Measurements from ENCODE around the gene XPR1. TPM values are rescaled to one million over a fixed set of nuclear protein-coding genes. Genes with fewer than 3 reads are reported as not detected.

Gene XPR1
- total RNA-seq, 1 experiment from 2014 or later, result 16.8 TPM

GRCh38 chr1:180842491-180843275, 210.9 kb downstream of the XPR1 start:
- POLR2A ChIA-PET (ENCODE audit: unreplicated experiment), result no interaction called here
- Histone ChIP-seq H3K4me1 (replicated peaks; ENCODE audit: insufficient read depth) (no peaks in the 10 kb centered on the region), H3F3A (ENCODE audit: insufficient read depth, low read depth) (no peaks in the 10 kb centered on the region), H4K20me1 (ENCODE audit: insufficient read depth) (no peaks in the 10 kb centered on the region), H3K27me3 (ENCODE audit: insufficient read depth, low read depth) (no peaks in the 10 kb centered on the region), H2AFZ (no peak overlapping the region), H3K9me2 (ENCODE audit: insufficient read depth) (no peaks in the 10 kb centered on the region), H3K79me2 (ENCODE audit: low read depth) (no peaks in the 10 kb centered on the region), H3K36me3 (ENCODE audit: low read depth) (no peaks in the 10 kb centered on the region), H3K4me3 (no peak overlapping the region), H3K4me2 (no peak overlapping the region), H3K9me3 (ENCODE audit: insufficient read depth, low read depth) (no peaks in the 10 kb centered on the region), H3K27ac (no peak overlapping the region)
- no peak for DNase-seq
- no TSS peak for BruUV-seq (replicated peaks)
- CTCF ChIA-PET, result no interaction called here
- intact Hi-C loops (cut with micrococcal nuclease; ENCODE audit: unreplicated experiment), result no loop called here
- TF ChIP-seq EZH2 (IDR thresholded peaks at IDR 0.05; ENCODE audit: low read depth) (no peak), CTCF (conservative IDR thresholded peaks at IDR 0.05) (no peak)

GRCh38 chr1:180845352-180845751, 213.5 kb downstream of the XPR1 start:
- TF ChIP-seq EZH2 (IDR thresholded peaks at IDR 0.05; ENCODE audit: low read depth) (no peak), CTCF (conservative IDR thresholded peaks at IDR 0.05) (no peak)
- no peaks in the 10 kb centered on the region for H3F3A ChIP-seq (ENCODE audit: insufficient read depth, low read depth)
- H3K4me2 ChIP-seq, result no peak overlapping the region
- intact Hi-C loops (cut with micrococcal nuclease; ENCODE audit: unreplicated experiment), result no loop called here
- no peaks in the 10 kb centered on the region for H4K20me1 ChIP-seq (ENCODE audit: insufficient read depth)
- no peak overlapping the region for H2AFZ ChIP-seq
- ChIA-PET POLR2A (ENCODE audit: unreplicated experiment) (no interaction called here), CTCF (no interaction called here)
- no peaks in the 10 kb centered on the region for H3K9me2 ChIP-seq (ENCODE audit: insufficient read depth)
- H3K9me3 ChIP-seq (ENCODE audit: insufficient read depth, low read depth), result no peaks in the 10 kb centered on the region
- no peaks in the 10 kb centered on the region for H3K4me1 ChIP-seq (replicated peaks; ENCODE audit: insufficient read depth)
- DNase-seq, result no peak
- H3K27ac ChIP-seq, result no peak overlapping the region
- H3K36me3 ChIP-seq (ENCODE audit: low read depth), result no peaks in the 10 kb centered on the region
- H3K79me2 ChIP-seq (ENCODE audit: low read depth), result no peaks in the 10 kb centered on the region
- no peak overlapping the region for H3K4me3 ChIP-seq
- no peaks in the 10 kb centered on the region for H3K27me3 ChIP-seq (ENCODE audit: insufficient read depth, low read depth)
- BruUV-seq (replicated peaks), result no TSS peak

- CTCF ChIA-PET, result no interaction called here
- BruUV-seq (replicated peaks), result no TSS peak
- Histone ChIP-seq H3K27me3 (ENCODE audit: insufficient read depth, low read depth) (no peaks in the 10 kb centered on the region), H2AFZ (no peak overlapping the region), H3K9me3 (ENCODE audit: insufficient read depth, low read depth) (no peaks in the 10 kb centered on the region), H3K9me2 (ENCODE audit: insufficient read depth) (no peaks in the 10 kb centered on the region), H4K20me1 (ENCODE audit: insufficient read depth) (no peaks in the 10 kb centered on the region), H3K36me3 (ENCODE audit: low read depth) (no peaks in the 10 kb centered on the region), H3K4me1 (replicated peaks; ENCODE audit: insufficient read depth) (no peaks in the 10 kb centered on the region), H3K4me3 (no peak overlapping the region), H3K79me2 (ENCODE audit: low read depth) (no peaks in the 10 kb centered on the region), H3K27ac (no peak overlapping the region), H3K4me2 (no peak overlapping the region), H3F3A (ENCODE audit: insufficient read depth, low read depth) (no peaks in the 10 kb centered on the region)
- DNase-seq, result no peak
- TF ChIP-seq CTCF (conservative IDR thresholded peaks at IDR 0.05), result no peak
- TF ChIP-seq EZH2 (IDR thresholded peaks at IDR 0.05; ENCODE audit: low read depth), result no peak
- POLR2A ChIA-PET (ENCODE audit: unreplicated experiment), result no interaction called here
- intact Hi-C loops (cut with micrococcal nuclease; ENCODE audit: unreplicated experiment), result no loop called here
Measured at GRCh38 chr1:180848191-180848590, 216.4 kb downstream of the XPR1 start.

Data from PC-9 (cell line).